Activated naive CD8-positive, alpha-beta T cell treated with anti-CD3 and anti-CD28 coated beads, Interleukin-2, amount 10 ng/mL, durations not matched to agents 7 days and 5 days (primary cell): ENCODE data around the gene GNG4. TPM values are rescaled to one million over a fixed set of nuclear protein-coding genes. Genes with fewer than 3 reads are reported as not detected.
"Not testable (repeated sequence)": the region's sequence is repeated elsewhere in the genome, so short reads cannot be mapped to it uniquely, and the experiment has no call there.

Experiments used
- ATAC-seq: fragments of 150-1000 bp; cut with Tn5 transposase; one replicate; pipeline ENCODE4 v1.10.0; 2021; ENCODE audit warnings: low read depth, moderate library complexity
- POLR2A ChIA-PET: fragments of 350-600 bp; sonication (Branson Sonifier 250); formaldehyde crosslinking; loops from one replicate; lab custom pipeline; 2021; ENCODE audit warnings: antibody characterized with exemption; lab: Charles Lee
- DNase-seq: peaks from one replicate; pipeline ENCODE4 v3.0.0; 2021
- H3K27ac Mint-ChIP-seq: one replicate; pipeline ENCODE4 v1.8.0; 2022; ENCODE audit warnings: mild to moderate bottlenecking, mixed read lengths
- H3K27me3 Mint-ChIP-seq: one replicate; pipeline ENCODE4 v1.8.0; 2022; ENCODE audit warnings: mild to moderate bottlenecking, moderate library complexity, mixed read lengths
- H3K36me3 Mint-ChIP-seq: one replicate; pipeline ENCODE4 v1.8.0; 2021; ENCODE audit warnings: mild to moderate bottlenecking, mixed read lengths
- H3K4me1 Mint-ChIP-seq: one replicate; pipeline ENCODE4 v1.8.0; 2021; ENCODE audit warnings: mixed read lengths
- H3K4me3 Mint-ChIP-seq: one replicate; pipeline ENCODE4 v1.8.0; 2022; ENCODE audit warnings: mild to moderate bottlenecking, moderate library complexity, mixed read lengths
- H3K9me3 Mint-ChIP-seq: one replicate; pipeline ENCODE4 v1.8.0; 2021; ENCODE audit warnings: mixed read lengths
- total RNA-seq, 2 experiments: library from RNA; stranded (reverse); gene quantifications; one replicate each; pipeline ENCODE4 v1.2.3, GENCODE V29; 2021

The GNG4 gene
- total RNA-seq, 2 experiments from 2014 or later: not detected

DNA sequence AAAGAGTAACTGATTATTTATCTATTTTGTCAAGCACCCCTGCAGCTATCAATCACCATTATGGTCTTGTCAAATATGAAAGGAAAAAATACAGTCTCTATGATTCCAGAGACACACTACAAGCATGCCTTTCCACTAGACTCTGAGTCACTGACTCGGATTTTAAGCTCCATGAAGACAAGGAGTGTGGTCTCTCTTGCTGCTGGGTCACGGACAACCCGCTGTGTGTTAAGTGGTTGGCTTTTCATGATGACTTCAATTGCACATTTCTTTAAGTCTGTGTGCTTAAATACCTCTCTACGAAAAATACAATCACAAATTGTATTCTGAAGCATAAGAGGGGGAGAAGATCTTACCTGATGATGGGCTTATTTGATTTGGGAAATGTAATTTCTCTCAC lies 14.0 kb upstream of the GNG4 start:
- peaks cover under 1% of the 10 kb centered on the region for H3K9me3 Mint-ChIP-seq
- DNase-seq (no peak), ATAC-seq (no peak)
- peaks cover 20% of the 10 kb centered on the region for H3K36me3 Mint-ChIP-seq
- H3K4me1 Mint-ChIP-seq: no peaks in the 10 kb centered on the region
- POLR2A ChIA-PET: no interaction called here
- H3K27ac Mint-ChIP-seq: no peak overlapping the region
- H3K27me3 Mint-ChIP-seq: no peaks in the 10 kb centered on the region
- no peak overlapping the region for H3K4me3 Mint-ChIP-seq

- peaks cover 17% of the 10 kb centered on the region for H3K36me3 Mint-ChIP-seq
- POLR2A ChIA-PET: no interaction called here
- H3K27ac Mint-ChIP-seq: no peak overlapping the region
- H3K4me1 Mint-ChIP-seq: no peaks in the 10 kb centered on the region
- no peak for ATAC-seq
- no peak for DNase-seq
- no peaks in the 10 kb centered on the region for H3K27me3 Mint-ChIP-seq
- no peak overlapping the region for H3K4me3 Mint-ChIP-seq
- no peaks in the 10 kb centered on the region for H3K9me3 Mint-ChIP-seq
Observed at GRCh38 chr1:235661568-235661967, 12.0 kb upstream of the GNG4 start.

GRCh38 chr1:235659186-235659771 lies 9.7 kb upstream of the GNG4 start:
- H3K27ac Mint-ChIP-seq: no peak overlapping the region
- DNase-seq (no peak), ATAC-seq (no peak)
- H3K4me1 Mint-ChIP-seq: no peaks in the 10 kb centered on the region
- POLR2A ChIA-PET: no interaction called here
- H3K4me3 Mint-ChIP-seq: no peak overlapping the region
- H3K36me3 Mint-ChIP-seq: peaks cover 13% of the 10 kb centered on the region
- H3K27me3 Mint-ChIP-seq: peaks cover 4% of the 10 kb centered on the region
- no peaks in the 10 kb centered on the region for H3K9me3 Mint-ChIP-seq

DNA sequence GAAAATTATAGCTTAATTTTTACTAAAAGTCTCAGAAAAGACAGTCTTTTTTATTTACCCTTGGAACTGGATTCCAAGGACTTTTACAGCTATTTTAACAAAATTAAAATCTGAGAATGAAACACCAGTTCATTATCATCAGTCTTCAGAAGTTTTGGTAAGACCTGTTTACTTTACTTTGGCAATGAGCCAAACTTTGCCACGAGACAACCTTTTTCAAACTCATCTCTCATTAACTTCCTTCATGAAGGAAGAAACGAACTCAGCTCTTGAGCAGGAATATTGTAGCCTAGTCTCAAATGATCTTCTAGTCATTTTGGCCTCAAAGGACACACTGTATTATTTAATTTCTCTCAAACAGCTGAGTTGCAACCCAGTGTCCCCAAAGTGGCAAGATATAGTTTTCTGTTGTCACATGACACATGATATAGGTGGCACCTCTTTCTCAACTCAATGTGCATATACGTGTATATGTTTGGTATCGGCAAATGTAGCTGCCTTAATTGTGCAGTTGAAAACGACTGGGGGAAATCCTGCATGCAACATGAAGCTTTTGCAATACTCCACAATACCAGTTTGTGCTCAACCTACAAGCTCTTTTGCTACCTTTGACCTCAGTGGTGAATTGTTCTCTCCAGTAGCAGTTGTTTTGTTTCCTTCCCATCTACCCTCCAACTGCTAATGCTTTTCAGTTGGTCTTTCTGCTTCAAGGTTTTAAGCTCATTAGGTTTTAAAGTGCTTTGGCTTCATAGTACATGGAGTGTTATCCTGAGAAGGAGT lies 8.4 kb upstream of the GNG4 start:
- peaks cover 13% of the 10 kb centered on the region for H3K27me3 Mint-ChIP-seq
- POLR2A ChIA-PET: no interaction called here
- H3K36me3 Mint-ChIP-seq: peaks cover 9% of the 10 kb centered on the region
- no peaks in the 10 kb centered on the region for H3K9me3 Mint-ChIP-seq
- ATAC-seq: no peak
- H3K4me1 Mint-ChIP-seq: no peaks in the 10 kb centered on the region
- DNase-seq: no peak
- H3K27ac Mint-ChIP-seq: no peak overlapping the region
- H3K4me3 Mint-ChIP-seq: no peak overlapping the region

- Mint-ChIP-seq H3K4me1 (no peaks in the 10 kb centered on the region), H3K9me3 (no peaks in the 10 kb centered on the region), H3K27me3 (peaks cover 20% of the 10 kb centered on the region), H3K36me3 (peaks cover 6% of the 10 kb centered on the region), H3K4me3 (no peak overlapping the region), H3K27ac (no peak overlapping the region)
- ATAC-seq: no peak
- no peak for DNase-seq
- POLR2A ChIA-PET: no interaction called here
Observed at GRCh38 chr1:235657269-235657668, 7.7 kb upstream of the GNG4 start.

DNA sequence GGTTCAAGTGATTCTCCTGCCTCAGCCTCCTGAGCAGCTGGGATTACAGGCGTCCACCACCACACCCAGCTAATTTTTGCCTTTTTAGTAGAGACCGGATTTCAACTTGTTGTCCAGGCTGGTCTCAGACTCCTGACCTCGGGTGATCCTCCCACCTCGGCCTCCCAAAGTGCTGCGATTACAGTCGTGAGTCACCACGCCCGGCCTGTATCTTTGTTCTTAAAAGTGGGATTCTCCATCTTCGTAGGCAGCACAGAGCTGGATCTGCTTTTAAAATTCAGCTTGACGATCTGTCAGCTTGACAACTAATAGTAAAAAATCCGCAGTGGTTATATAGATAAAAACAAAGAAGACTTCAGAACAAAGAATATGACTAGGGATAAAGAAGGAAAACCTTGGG lies 2.8 kb upstream of the GNG4 start:
- H3K27ac Mint-ChIP-seq: no peak overlapping the region
- H3K4me3 Mint-ChIP-seq: no peak overlapping the region
- ATAC-seq (no peak), DNase-seq (no peak)
- no peaks in the 10 kb centered on the region for H3K9me3 Mint-ChIP-seq
- H3K27me3 Mint-ChIP-seq: peaks cover 51% of the 10 kb centered on the region
- peaks cover 9% of the 10 kb centered on the region for H3K4me1 Mint-ChIP-seq
- POLR2A ChIA-PET: interaction anchor here (0.7 kb wide), 1 partner anchor 319 kb away, joined by 10 read pairs; no protein-coding TSS in a partner anchor
- peaks cover 3% of the 10 kb centered on the region for H3K36me3 Mint-ChIP-seq

DNA sequence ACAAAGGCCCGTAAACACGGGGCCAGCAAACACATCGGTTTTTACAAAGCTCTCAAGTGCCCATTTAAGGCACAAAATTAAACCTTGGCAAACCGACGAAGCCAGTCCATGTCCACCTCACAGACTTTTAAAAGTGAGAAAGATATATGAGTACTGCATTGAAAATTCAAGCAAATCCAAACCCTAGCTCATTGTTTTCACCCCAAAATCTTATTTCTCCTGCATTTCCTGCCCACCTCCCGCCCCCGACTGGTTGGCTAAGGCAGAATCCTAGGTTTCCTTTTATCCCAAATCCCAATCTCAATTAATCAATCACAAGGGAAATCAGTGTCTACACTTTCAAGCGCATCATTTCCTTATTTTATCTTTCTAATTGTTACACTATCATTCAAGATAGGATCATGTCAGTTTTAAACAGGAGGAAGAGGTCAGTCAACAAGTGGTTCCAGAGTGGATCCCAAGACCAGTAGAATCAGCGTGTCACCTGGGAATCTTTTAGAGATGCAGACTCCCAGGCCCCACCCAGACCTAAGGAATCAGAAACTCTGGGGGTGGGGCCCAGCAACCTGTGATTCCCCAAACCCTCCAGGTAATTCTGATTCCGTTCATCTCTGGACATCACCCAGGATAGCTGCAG lies 1.7 kb upstream of the GNG4 start:
- no peak overlapping the region for H3K27ac Mint-ChIP-seq

GRCh38 chr1:235650341-235651169 lies 971 bp upstream of the GNG4 start:
- Mint-ChIP-seq H3K36me3 (no peaks in the 10 kb centered on the region), H3K9me3 (no peaks in the 10 kb centered on the region), H3K27ac (no peak overlapping the region), H3K4me1 (peaks cover 9% of the 10 kb centered on the region), H3K4me3 (peak overlapping the region; percentile 56), H3K27me3 (peaks cover 68% of the 10 kb centered on the region)
- peak; percentile 43 for DNase-seq
- POLR2A ChIA-PET: no interaction called here
- ATAC-seq: no peak

More for the DNA sequence above, 1.7 kb upstream of the GNG4 start:
- Mint-ChIP-seq H3K4me3 (peak overlapping the region; percentile 56), H3K4me1 (peaks cover 9% of the 10 kb centered on the region), H3K27me3 (peaks cover 62% of the 10 kb centered on the region), H3K9me3 (no peaks in the 10 kb centered on the region), H3K36me3 (no peaks in the 10 kb centered on the region)
- ATAC-seq: no peak
- no peak for DNase-seq
- POLR2A ChIA-PET: interaction anchor here (0.7 kb wide), 1 partner anchor 320 kb away, joined by 10 read pairs; no protein-coding TSS in a partner anchor

DNA sequence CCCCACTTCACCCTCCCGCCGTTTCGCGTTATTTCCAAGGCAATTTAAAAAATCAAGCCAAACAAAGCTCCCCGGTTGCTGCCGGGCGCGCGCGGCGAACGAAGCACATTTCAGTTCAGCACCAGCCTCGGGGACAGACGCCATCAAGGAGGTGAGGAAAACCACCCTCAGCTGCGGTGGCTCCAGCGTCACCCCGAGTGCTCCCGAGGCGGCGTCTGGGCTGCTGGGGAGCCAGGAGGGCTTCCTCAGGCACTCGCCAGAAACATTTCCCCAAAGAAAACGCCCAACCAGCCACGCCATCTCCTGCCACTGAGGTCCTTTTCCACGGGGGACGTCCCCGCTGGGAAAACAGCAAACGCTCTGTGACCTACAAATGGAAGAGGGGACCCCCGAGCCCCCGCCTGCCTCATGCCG lies 623 bp downstream of the GNG4 start:
- Mint-ChIP-seq H3K36me3 (no peaks in the 10 kb centered on the region), H3K4me1 (peaks cover 9% of the 10 kb centered on the region), H3K27ac (no peak overlapping the region), H3K9me3 (no peaks in the 10 kb centered on the region), H3K4me3 (peak overlapping the region; percentile 79), H3K27me3 (peaks cover 72% of the 10 kb centered on the region)
- DNase-seq (peak; percentile 75), ATAC-seq (peak; percentile 78)
- POLR2A ChIA-PET: interaction anchor here (0.6 kb wide), 1 partner anchor 856 kb away, joined by 3 read pairs; no protein-coding TSS in a partner anchor

GRCh38 chr1:235648407-235648907 lies 1.1 kb downstream of the GNG4 start:
- ATAC-seq (no peak), DNase-seq (no peak)
- Mint-ChIP-seq H3K27me3 (peaks cover 70% of the 10 kb centered on the region), H3K36me3 (no peaks in the 10 kb centered on the region), H3K27ac (no peak overlapping the region), H3K4me1 (peaks cover 9% of the 10 kb centered on the region), H3K9me3 (no peaks in the 10 kb centered on the region), H3K4me3 (peak overlapping the region; percentile 79)
- POLR2A ChIA-PET: interaction anchor here (0.6 kb wide), 1 partner anchor 857 kb away, joined by 3 read pairs; no protein-coding TSS in a partner anchor

DNA sequence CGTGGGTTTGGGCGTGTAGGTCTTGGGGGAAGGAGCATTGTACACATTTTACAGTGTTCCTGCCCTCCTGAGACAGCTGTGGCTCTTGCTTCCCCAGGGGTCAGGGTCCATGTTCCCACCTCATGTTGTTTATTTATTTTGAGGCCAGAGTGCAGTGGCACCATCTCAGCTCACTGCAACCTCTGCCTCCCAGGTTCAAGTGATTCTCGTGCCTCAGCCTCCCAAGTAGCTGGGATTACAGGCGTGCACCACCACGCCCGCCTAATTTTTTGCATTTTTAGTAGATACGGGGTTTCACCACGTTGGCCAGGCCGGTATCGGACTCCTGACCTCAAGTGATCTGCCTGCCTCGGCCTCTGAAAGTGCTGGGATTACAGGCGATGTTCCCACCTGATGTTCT lies 2.0 kb downstream of the GNG4 start:
- DNase-seq, POLR2A ChIA-PET, H3K4me3 Mint-ChIP-seq, H3K9me3 Mint-ChIP-seq, ATAC-seq, H3K27ac Mint-ChIP-seq, H3K36me3 Mint-ChIP-seq: not testable (repeated sequence)
- H3K27me3 Mint-ChIP-seq: peaks cover 68% of the 10 kb centered on the region
- H3K4me1 Mint-ChIP-seq: peaks cover 19% of the 10 kb centered on the region

DNA sequence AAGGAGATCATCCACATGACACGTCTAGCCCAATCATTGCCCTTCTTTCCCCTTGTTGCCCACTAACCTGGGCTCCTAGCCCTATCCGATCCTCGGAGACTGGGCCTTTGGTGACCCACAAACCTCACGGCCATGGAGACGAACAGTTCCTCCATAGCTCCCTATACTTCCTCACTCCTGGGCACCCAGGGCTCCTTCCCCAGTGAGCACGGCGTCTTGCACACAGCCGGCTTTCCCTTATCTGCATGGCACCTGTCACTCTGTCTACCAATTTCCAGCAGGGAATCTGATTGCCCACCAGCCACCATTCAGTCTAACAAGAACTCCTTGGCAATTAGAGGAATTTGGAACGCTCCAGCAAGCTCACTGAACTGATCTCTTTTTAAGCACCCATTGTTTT lies 3.1 kb downstream of the GNG4 start:
- no peaks in the 10 kb centered on the region for H3K9me3 Mint-ChIP-seq
- no peak overlapping the region for H3K27ac Mint-ChIP-seq
- no peak for ATAC-seq
- H3K27me3 Mint-ChIP-seq: peaks cover 57% of the 10 kb centered on the region
- POLR2A ChIA-PET: no interaction called here
- H3K36me3 Mint-ChIP-seq: no peaks in the 10 kb centered on the region
- no peak for DNase-seq
- H3K4me1 Mint-ChIP-seq: peaks cover 27% of the 10 kb centered on the region
- no peak overlapping the region for H3K4me3 Mint-ChIP-seq
